Activated CD8-positive, alpha-beta memory T cell treated with anti-CD3 and anti-CD28 coated beads for 24 hours (primary cell): ENCODE data around the gene ZNHIT2.
A peak's percentile ranks its signal among the peaks of the same experiment; 100 is the strongest.
"Not testable (repeated sequence)": the region's sequence is repeated elsewhere in the genome, so short reads cannot be mapped to it uniquely, and the experiment has no call there.

Source experiments
- DNase-seq: peaks from one replicate; pipeline ENCODE4 v3.0.0-alpha.2; 2020

The ZNHIT2 gene

DNA sequence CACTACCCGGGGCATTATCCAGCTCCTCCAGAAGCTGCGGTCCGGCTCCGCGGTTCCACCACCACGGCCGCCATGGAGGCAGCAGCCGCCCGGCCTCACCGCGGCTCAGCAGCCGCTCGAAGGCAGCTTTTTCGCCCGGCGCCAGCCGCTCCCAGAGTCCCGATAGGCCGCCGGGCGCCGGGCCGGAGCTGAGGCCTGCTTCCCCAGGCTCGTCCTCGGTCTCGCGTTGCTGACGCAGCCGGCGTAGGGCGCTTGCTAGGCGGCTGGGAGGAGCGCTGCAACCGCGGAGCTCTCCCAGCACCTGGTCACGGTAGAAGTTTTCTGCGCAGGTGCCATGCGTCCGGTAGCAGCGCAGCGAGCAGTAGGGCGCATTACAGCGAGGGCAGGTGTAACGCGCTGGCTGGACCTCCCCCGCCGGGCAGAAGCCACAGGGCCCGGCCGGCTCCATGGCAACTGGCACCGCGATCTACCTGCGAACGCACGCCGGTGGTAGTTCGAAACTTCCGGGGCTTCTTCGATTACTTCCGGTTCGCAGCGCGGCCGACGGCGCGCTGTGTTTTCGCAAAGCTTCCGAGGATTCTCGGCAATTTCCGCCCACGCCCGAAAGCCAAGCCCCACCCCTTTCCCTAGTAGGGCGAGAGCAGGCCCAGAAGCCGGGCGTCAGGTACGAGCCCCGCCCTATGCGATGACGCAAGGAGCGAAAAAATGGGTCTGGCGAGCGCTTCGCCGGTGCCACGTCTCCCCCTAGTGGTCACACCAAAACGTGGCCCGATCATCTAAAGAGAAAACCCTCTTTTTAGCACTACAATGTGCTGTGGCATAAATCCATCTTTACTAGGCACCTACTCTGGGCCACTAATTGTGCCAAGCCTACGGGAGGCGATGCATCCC lies at the start of gene ZNHIT2:
ZNHIT2 (minus strand) TSS at position 496 of the 891 bp plus-strand sequence; CDS start at position 448, 48 bp downstream.
- peak; percentile 100 for DNase-seq

- no peak for DNase-seq
Observed at GRCh38 chr11:65166893-65167292, 49.4 kb upstream of the ZNHIT2 start.

DNA sequence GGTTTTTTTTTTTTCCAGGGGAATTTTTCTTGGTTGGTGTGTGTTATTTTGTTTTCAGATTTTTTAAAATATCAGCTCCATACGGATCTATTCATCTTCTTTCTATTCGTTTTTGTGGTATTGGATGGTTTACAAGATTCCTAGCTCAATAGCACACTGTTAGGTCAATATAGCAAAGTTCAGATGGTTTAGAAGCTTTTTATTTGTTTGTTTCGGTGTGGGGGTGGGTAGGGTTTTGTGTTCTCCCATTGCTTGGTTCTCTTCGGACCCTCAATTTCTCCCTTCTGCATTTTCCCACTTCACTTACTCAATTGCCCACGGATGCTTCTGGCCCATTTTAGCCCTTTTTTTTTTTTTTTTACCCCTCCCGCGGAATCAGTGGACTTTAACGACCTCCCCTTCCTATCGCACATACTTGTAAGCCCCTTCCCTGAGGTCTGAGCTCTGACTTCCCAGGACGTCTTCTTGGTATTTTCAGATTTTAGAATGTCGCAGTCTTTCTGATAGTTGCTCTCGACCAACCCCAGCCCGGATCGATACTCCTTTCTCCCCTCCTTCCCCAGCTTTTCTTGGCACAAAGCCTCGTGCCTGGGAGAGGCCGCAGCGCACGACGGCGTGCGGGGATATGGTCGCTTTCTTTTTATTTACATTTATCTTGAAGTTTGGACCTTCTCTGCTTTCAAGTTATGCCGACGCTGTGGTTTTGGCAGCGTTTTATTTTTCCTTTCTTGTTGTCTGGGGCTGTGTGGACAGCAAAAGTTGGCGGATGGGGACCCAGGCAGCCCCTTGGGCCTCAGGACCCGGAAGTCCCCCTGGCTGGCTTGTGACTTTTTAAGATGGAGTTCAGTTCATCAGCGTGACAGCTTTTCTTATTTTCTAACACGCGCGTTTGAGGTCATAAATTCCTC lies 48.2 kb upstream of the ZNHIT2 start:
- DNase-seq = no peak

- no peak for DNase-seq
Observed at GRCh38 chr11:65163684-65164083, 46.2 kb upstream of the ZNHIT2 start.

GRCh38 chr11:65160643-65161042 lies 43.1 kb upstream of the ZNHIT2 start:
- DNase-seq = no peak

DNA sequence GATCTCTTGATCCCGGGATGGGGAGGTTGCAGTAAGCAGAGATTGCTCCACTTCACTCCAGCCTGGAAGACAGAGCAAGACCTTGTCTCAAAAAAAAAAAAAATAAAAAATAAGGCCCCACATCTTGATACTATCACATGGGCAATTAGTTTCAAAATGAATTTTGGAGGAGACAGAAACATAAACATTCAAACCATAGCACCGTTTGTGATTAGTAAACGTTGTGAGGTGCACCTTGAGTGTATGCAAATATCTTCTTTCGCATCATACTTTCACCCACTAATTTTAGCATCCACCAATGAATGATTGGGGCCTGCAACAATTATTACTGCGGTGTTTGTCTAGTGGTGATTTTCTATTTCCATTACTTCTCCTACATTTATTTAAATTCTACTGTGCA lies 41.5 kb upstream of the ZNHIT2 start:
- DNase-seq = no peak

DNA sequence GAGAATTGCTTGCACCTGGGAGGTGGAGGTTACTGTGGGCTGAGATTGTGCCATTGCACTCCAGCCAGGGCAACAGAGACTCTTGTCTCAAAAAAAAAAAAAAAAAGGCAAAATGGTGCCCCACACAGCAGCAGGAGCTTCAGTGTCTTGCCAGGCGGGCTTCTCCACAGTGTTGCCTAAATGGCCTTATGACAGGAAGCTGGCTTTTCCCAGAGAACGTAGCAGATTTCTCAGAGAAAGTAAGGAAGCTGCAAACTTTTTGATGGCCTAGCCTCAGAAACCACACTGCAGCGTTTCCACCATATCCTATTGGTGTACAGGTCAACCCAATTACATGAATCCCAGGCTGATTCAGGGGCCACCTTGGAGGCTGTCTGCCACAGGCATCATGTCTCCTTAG lies 39.8 kb upstream of the ZNHIT2 start:
- no peak for DNase-seq

GRCh38 chr11:65156926-65157325 lies 39.4 kb upstream of the ZNHIT2 start:
- no peak for DNase-seq

DNA sequence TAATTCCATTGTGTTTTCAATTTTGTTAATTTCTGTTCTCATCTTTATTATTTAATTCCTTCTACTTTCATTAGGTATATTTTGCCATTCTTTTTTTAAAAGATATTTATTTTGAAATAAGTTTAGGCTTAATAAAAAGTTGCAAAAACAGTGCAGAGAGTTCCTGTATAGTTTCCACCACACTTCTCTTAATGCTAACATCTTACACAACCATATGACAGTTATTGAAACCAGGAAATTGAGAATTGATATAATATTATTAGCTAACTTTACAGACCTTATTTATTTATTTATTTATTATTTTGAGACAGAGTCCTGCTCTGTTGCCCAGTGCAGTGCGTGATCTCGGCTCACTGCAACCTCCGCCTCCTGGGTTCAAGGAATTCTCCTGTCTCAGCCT lies 38.8 kb upstream of the ZNHIT2 start:
- no peak for DNase-seq

DNA sequence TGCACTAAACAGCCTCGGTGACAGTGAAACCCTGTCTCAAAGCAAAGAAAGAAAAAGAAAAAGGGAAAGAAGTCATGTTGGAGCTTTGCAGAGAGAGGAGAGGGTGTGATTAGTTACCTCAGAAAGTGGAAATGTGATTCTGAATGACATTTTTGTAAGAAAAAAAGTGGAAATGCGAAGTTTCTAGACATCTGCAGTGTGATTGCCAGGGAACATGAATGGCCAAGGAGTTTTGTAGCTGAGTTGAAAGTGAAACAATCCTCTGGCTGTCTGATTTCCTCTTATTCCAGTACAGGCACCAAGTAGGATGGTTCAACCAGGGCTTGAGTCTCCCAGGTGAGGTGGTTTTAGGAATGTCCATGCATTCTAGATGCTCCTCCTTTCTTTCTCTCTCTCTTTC lies 34.6 kb upstream of the ZNHIT2 start:
- DNase-seq = no peak

DNA sequence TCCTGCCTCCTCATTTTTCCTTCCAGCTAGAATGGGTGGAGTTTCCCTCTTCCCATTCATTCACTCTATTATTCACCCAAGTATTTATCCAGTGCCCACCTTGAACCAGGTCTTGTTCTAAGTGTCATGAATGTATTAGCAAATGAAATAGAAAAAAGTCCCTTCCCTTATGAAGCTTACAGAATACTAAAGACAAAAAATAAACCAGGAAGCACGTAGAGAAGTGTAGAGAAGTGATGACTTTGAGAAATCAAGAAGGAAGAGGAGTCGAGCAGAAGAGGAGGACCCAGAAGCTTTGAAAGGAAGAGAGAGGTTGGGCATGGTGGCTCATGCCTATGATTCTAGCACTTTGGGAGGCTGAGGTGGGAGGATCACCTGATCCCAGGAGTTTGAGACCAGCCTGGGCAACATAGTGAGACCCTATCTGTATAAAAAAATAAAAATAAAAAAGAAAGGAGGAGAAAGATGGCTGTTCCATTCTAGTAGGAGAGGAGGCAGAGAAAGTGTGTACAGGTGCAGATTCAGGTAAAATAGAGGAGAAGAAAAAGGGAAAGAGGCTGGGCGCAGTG lies 33.9 kb upstream of the ZNHIT2 start:
- no peak for DNase-seq

GRCh38 chr11:65150509-65151299 lies 33.2 kb upstream of the ZNHIT2 start:
- no peak for DNase-seq

- not testable (repeated sequence) for DNase-seq
Observed at GRCh38 chr11:65150131-65150508, 32.6 kb upstream of the ZNHIT2 start.

DNA sequence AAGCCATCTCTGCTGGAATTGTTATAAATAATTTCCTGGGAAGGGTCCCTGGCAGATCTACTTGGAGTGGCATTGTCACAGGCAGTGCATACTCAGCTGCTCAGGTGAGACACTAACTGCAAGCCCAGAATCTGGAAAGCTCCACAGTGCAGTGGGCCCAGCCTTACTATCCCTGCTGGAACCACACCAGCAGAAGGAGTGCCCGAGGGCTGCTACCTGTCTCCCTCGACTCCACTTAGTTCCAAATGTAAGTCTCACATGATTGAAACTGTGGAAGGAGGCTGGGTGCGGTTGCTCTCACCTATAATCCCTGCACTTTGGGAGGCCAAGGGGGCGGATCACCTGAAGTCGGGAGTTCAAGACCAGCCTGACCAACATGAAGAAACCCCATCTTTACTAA lies 31.2 kb upstream of the ZNHIT2 start:
- no peak for DNase-seq

DNA sequence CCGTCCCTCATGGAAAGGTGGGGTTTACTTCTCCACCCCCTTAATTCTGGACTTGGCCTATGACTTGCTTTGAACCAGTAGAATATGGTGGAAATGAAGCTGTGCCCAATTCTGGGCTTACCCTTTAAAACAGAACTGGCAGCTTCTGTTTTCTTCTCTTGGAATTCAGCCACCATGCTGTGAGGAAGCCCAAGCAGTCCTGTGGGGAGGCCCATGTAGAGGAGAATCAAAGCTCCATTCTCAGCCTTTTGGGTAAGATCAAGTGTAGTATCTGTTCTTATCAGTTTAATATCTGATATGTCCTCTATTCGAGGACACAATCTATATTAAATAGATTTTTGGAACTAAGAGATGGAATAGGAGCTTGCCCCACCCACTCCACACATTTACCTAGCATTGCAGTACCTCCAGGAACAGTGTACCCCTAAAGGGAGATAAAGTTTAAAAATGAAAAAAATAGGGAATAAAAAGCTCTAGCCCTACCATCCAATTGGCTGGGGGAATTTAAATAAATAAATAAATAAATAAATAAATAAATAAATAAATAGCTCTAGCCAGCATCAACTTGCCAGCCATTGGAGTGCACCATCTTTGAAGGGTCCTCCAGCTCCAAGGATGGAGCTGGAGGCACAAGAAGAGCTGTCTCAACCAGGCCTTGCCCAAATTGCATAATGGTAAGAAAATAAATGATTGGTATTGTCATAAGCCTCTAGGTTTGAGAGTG lies 30.0 kb upstream of the ZNHIT2 start:
- DNase-seq = no peak

- no peak for DNase-seq
Observed at GRCh38 chr11:65141896-65142494, 24.5 kb upstream of the ZNHIT2 start.

DNA sequence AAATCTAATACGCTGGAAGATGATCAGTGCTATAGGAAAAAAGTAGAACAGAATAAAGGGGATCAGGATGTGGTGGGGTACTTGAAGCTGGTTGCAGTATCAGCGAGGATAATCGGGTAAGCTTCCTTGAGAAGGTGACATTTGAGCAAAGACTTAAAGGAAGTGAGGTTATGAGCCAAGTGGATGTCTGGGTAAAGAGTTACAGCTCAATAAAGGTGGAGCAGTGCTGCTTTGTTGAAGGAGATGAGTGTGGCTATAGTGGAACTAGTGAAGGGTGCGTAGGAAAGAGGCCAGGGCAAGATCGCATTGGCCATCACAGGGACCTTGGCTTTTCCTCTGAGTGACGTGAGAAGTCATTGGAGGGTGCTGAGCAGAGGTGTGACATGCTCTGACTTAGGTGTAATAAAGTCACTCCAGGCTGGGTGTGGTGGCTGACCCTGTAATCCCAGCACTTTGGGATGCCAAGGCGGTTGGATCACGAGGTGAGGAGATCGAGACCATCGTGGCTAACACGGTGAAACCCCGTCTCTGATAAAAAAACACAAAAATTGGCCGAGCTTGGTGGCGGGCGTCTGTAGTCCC lies 19.1 kb upstream of the ZNHIT2 start:
- no peak for DNase-seq

GRCh38 chr11:65135633-65136145 lies 18.2 kb upstream of the ZNHIT2 start:
- DNase-seq = no peak

DNA sequence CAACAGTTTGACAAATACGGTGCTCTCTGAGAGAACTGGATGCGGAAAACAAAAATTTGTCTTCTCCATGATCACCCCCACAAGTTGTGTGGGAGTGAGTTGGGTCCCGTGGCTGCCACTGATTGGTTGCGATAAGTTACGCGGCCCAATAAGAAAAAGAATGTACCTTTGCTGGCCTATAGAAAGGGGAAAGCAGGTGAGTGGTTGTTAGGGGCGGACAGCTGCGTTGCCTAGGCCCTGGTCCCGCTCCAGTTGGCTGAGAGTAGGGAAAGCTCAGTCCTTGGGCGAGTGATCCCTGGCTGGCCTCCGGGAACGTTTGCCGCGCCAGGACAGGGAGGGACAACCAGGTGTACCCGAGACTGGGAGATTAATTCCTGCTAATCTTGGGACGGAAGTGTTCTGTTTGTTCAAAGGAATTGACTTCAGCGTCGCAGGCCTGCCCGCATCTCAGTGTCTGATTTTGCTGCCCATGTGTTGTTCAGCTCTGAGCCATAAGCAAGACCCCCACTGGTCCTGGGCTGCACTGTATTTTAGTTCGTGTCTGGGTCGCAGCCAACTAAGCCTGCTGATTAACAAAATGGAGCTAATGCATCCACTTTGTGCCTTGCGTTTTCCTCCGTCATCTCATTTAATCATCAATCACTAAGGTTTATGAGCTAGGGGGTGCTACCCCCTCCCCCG lies 17.6 kb upstream of the ZNHIT2 start:
- DNase-seq = peak; percentile 89

DNA sequence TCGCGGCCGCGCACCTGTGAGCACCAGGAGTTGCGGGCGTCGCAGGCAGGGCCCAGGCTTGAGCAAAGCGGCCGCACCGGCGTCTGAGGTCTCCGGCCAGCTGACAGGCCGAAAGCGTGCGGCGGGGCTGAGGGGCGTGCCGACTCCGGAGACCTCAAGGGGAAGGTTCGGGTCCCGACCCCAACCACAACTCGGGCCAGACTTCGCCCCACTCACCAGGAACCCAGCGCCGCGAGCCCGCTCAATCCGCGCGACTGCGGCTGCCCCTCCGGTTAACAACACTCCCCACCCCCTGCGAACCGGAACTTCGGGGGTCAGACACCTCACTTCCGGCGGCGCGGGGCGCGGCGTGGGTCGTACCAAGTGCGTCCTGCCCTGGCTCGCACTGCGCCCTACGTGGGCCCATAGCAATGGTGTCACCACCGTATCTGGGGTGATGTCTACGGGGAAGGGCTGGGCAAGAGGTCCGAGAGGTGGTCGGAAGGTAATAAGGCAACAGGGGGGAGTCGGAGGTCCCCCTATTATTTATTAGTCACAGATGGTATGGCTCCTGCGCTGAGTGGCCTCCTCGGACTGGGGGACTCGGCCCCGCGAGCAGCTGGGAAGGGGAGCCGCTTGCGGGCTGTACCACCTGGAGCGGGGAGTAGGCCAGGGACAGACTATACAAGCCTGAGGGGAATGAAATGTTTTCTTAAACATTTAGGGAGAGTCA lies 16.9 kb upstream of the ZNHIT2 start, which contains the start of gene SYVN1:
SYVN1 (minus strand) TSS at position 280 of the 712 bp plus-strand sequence. CDS start 918 bp downstream, outside the sequence.
- DNase-seq = peak; percentile 98
